Endothelial cell (in vitro differentiated cells): Measurements from ENCODE around the gene ARHGEF28. TPM values are rescaled to one million over a fixed set of nuclear protein-coding genes. Genes with fewer than 3 reads are reported as not detected.

Experiments
- DNase-seq: peaks from one replicate; pipeline ENCODE4 v3.0.0; 2021; ENCODE audit warnings: low spot score
- H3K27ac Mint-ChIP-seq: one replicate; pipeline ENCODE4 v1.8.0; 2021; ENCODE audit warnings: mixed read lengths, inconsistent platforms; ENCODE audit not compliant: unreplicated experiment
- H3K27me3 Mint-ChIP-seq: one replicate; pipeline ENCODE4 v1.8.0; 2021; ENCODE audit warnings: mild to moderate bottlenecking, moderate library complexity, mixed read lengths, inconsistent platforms; ENCODE audit not compliant: unreplicated experiment
- H3K36me3 Mint-ChIP-seq: one replicate; pipeline ENCODE4 v1.8.0; 2021; ENCODE audit warnings: mild to moderate bottlenecking, low read depth, mixed read lengths, inconsistent platforms; ENCODE audit not compliant: unreplicated experiment
- H3K4me1 Mint-ChIP-seq: one replicate; pipeline ENCODE4 v1.8.0; 2021; ENCODE audit warnings: mild to moderate bottlenecking, mixed read lengths, inconsistent platforms; ENCODE audit not compliant: unreplicated experiment
- H3K4me3 Mint-ChIP-seq: one replicate; pipeline ENCODE4 v1.8.0; 2021; ENCODE audit warnings: mild to moderate bottlenecking, mixed read lengths, inconsistent platforms; ENCODE audit not compliant: unreplicated experiment
- H3K9me3 Mint-ChIP-seq: one replicate; pipeline ENCODE4 v1.8.0; 2021; ENCODE audit warnings: mixed read lengths, inconsistent platforms; ENCODE audit not compliant: unreplicated experiment
- total RNA-seq: library from RNA; stranded (reverse); fragmentation: NEBNext Ultra II Directional; extraction: Animal tissue kit (Norgen Biotek cat#: 25700); gene quantifications from one replicate; pipeline ENCODE4 v1.2.1, GENCODE V29; 2021; ENCODE audit not compliant: unreplicated experiment
- TF ChIP-seq, protein P1 (sequence below): fragments of 200-600 bp; sonication (generic); IDR thresholded peaks from one replicate; pipeline ENCODE4 v1.5.0; 2021; ENCODE audit warnings: antibody characterized with exemption; ENCODE audit not compliant: unreplicated experiment

ARHGEF28 gene
- total RNA-seq, 1 donor from 2014 or later: 1.5 TPM

DNA sequence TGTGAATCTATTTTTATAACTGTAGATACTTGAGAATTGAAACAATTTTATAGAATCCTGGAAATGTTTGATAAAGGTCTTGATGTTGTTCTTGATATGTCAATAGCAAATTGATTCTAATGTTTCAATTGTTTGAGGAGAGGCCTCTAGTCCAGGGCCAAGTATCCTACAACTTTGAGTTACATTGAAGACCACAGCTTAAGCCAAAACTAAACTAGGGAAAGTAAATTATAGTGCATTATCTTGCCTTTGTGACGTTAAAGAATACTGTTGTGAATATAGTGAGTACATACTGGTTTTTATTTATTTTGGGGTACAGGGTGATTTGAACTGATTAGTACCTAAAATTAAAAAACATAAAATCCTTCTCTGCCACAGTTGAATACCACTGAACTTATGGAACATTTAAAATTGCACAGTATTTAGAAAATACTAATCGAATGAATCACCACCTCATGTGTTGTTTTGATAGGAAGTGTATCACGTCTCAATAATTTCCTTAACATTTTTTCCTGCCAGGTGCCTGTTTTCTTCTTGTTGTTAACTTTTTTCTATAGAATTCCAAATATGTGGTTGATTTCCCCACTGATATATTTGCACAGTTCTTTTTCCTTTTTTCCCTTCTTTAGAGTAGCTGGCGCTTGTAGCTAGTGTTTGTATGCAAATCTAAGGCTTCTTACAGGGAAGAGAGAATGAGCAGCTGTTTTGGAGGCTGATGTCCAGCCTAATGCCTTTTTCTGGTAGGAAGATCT is 12.5 kb downstream of the ARHGEF28 start:
- DNase-seq: no peak
- no peaks in the 10 kb centered on the region for H3K9me3 Mint-ChIP-seq
- peak overlapping the region; percentile 75 for H3K27ac Mint-ChIP-seq
- peaks cover 16% of the 10 kb centered on the region for H3K4me1 Mint-ChIP-seq
- no peaks in the 10 kb centered on the region for H3K27me3 Mint-ChIP-seq
- no peak overlapping the region for H3K4me3 Mint-ChIP-seq
- H3K36me3 Mint-ChIP-seq: no peaks in the 10 kb centered on the region
- TF ChIP-seq, protein P1, sequence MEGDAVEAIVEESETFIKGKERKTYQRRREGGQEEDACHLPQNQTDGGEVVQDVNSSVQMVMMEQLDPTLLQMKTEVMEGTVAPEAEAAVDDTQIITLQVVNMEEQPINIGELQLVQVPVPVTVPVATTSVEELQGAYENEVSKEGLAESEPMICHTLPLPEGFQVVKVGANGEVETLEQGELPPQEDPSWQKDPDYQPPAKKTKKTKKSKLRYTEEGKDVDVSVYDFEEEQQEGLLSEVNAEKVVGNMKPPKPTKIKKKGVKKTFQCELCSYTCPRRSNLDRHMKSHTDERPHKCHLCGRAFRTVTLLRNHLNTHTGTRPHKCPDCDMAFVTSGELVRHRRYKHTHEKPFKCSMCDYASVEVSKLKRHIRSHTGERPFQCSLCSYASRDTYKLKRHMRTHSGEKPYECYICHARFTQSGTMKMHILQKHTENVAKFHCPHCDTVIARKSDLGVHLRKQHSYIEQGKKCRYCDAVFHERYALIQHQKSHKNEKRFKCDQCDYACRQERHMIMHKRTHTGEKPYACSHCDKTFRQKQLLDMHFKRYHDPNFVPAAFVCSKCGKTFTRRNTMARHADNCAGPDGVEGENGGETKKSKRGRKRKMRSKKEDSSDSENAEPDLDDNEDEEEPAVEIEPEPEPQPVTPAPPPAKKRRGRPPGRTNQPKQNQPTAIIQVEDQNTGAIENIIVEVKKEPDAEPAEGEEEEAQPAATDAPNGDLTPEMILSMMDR: no peak

DNA sequence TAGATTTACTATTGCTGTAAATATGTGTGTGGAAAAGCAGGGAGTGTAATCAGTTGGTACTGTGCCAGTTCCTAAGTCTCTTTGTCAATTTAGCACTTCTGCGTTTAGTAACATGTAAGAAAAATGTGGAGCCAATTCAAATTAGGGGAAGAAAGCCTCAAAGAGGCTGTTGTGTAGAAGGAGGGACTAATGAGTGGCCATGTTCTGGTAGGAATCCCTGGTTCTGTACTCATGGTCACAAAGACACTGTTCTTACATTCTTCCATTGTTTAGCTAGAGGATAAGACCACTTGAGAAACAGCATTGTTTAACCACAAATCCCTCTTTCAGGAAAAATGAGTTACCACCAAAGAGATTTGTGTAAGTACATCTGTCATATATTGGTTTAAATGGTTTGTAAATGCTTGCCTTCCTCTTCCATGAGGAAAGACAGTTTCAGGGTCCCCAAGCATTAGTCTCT is 14.9 kb downstream of the ARHGEF28 start:
- H3K27me3 Mint-ChIP-seq: no peaks in the 10 kb centered on the region
- no peak for DNase-seq
- no peaks in the 10 kb centered on the region for H3K9me3 Mint-ChIP-seq
- peaks cover 16% of the 10 kb centered on the region for H3K4me1 Mint-ChIP-seq
- H3K4me3 Mint-ChIP-seq: no peak overlapping the region
- no peak overlapping the region for H3K27ac Mint-ChIP-seq
- TF ChIP-seq, protein P1: no peak
- no peaks in the 10 kb centered on the region for H3K36me3 Mint-ChIP-seq

DNA sequence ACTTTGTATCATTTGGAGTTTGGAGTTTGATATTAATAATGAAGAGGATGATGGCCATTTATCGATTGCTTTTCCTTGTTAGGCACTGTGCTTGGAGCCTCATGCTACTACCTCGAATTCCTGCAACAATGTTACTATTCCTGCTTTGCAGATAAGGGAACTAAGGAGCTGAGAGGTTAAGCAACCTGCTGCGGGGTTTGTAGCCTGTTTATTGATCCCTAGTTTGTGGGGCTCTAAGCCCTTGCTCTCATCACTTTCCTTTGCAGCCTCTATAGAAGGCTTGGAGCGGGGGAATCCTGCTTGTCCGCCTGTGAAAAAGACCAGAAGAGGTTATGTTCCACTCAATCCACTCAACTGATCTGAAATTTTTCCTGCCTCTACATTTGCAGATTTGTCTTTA is 15.8 kb downstream of the ARHGEF28 start:
- no peak overlapping the region for H3K27ac Mint-ChIP-seq
- H3K9me3 Mint-ChIP-seq: no peaks in the 10 kb centered on the region
- TF ChIP-seq, protein P1: no peak
- H3K4me1 Mint-ChIP-seq: peaks cover 16% of the 10 kb centered on the region
- H3K36me3 Mint-ChIP-seq: no peaks in the 10 kb centered on the region
- no peak for DNase-seq
- H3K27me3 Mint-ChIP-seq: no peaks in the 10 kb centered on the region
- H3K4me3 Mint-ChIP-seq: no peak overlapping the region

DNA sequence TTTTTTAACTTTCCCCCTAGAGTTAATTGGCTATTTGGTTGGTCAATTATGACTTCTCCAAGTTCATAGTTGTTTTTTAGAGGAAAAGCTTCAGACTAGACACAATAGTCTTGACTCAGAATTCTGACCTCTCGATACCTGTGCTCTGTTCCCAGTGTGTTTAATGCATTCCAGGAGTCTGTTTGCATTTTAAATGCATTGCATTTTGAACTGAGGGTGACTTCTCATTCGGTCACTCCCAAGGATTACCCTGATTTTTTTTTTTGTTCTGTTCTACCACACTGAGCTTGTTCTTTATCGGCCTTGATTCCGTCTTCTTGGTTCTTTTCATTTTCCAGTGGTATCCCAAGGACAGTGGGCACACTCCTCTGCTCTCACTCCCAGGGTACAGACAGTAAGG is 16.3 kb downstream of the ARHGEF28 start:
- H3K27me3 Mint-ChIP-seq: no peaks in the 10 kb centered on the region
- no peaks in the 10 kb centered on the region for H3K9me3 Mint-ChIP-seq
- H3K36me3 Mint-ChIP-seq: no peaks in the 10 kb centered on the region
- H3K4me3 Mint-ChIP-seq: no peak overlapping the region
- DNase-seq: no peak
- TF ChIP-seq, protein P1: no peak
- H3K4me1 Mint-ChIP-seq: peaks cover 16% of the 10 kb centered on the region
- H3K27ac Mint-ChIP-seq: no peak overlapping the region

DNA sequence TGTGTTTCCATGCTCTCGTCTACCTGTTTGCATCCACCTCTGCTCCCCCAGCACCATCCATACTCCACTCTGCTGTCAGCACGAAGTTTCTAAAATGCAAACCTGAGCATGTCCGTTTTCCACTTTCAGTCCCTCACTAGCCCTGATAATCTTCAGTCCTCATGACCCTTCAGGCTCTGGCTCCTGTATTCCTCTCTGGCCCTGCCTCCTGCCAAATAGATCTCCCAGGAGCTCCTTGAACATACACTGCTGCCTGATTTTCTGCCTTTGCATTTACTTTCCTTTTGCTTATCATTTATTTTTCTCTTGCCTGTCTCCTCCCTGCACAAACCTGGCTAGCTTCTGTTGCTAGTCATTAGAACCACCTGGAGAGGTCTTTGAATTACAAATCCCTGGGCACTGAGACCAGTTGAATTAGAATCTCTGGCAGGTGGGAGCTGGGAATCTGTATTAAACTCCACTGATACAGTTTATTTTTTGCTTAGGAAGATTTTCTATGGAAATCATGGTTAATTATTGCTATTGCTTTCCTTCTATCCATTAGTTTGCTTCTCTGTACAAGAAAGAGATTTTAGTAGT is 18.5 kb downstream of the ARHGEF28 start:
- no peaks in the 10 kb centered on the region for H3K9me3 Mint-ChIP-seq
- H3K36me3 Mint-ChIP-seq: no peaks in the 10 kb centered on the region
- no peak overlapping the region for H3K4me3 Mint-ChIP-seq
- no peak overlapping the region for H3K27ac Mint-ChIP-seq
- TF ChIP-seq, protein P1: no peak
- H3K4me1 Mint-ChIP-seq: peaks cover 8% of the 10 kb centered on the region
- no peaks in the 10 kb centered on the region for H3K27me3 Mint-ChIP-seq
- no peak for DNase-seq
